H9 (cell line): Measurements from ENCODE around the gene MOB3A. TPM values are rescaled to one million over a fixed set of nuclear protein-coding genes. Genes with fewer than 3 reads are reported as not detected.

Experiments
- DNase-seq: peaks from one replicate; pipeline ENCODE4 v3.0.0-alpha.2; 2017
- H2AFZ ChIP-seq: one replicate; pipeline ENCODE4 v1.6.1; 2013; ENCODE audit warnings: mild to moderate bottlenecking, low read length, control low read depth, moderate library complexity
- H2AK5ac ChIP-seq: 2 replicates; pipeline ENCODE4 v1.6.1; 2013; ENCODE audit warnings: low read length, control low read depth, mixed read lengths; ENCODE audit not compliant: insufficient read length
- H2BK120ac ChIP-seq: one replicate; pipeline ENCODE4 v1.6.1; 2013; ENCODE audit warnings: low read depth, mild to moderate bottlenecking, low read length, control low read depth, inconsistent platforms; ENCODE audit not compliant: poor library complexity, severe bottlenecking
- H2BK12ac ChIP-seq: 2 replicates; pipeline ENCODE4 v1.6.1; 2013; ENCODE audit warnings: low read length, control low read depth, mixed read lengths, low read depth; ENCODE audit not compliant: insufficient read length
- H2BK15ac ChIP-seq: 2 replicates; pipeline ENCODE4 v1.6.1; 2013; ENCODE audit warnings: low read depth, low read length, control low read depth
- H2BK20ac ChIP-seq: one replicate; pipeline ENCODE4 v1.6.1; 2013; ENCODE audit warnings: low read depth, mild to moderate bottlenecking, low read length, control low read depth, inconsistent platforms; ENCODE audit not compliant: poor library complexity, severe bottlenecking
- H2BK5ac ChIP-seq: 2 replicates; pipeline ENCODE4 v1.6.1; 2013; ENCODE audit warnings: low read length, control low read depth, mixed read lengths; ENCODE audit not compliant: insufficient read length
- H3K14ac ChIP-seq: 2 replicates; pipeline ENCODE4 v1.6.1; 2013; ENCODE audit warnings: low read length, control low read depth; ENCODE audit not compliant: insufficient read depth
- H3K18ac ChIP-seq: 2 replicates; pipeline ENCODE4 v1.6.1; 2013; ENCODE audit warnings: low read depth, mild to moderate bottlenecking, mixed read lengths, low read length, control low read depth; ENCODE audit not compliant: insufficient read length
- H3K23ac ChIP-seq: 2 replicates; pipeline ENCODE4 v1.6.1; 2013; ENCODE audit warnings: low read length, control low read depth, mixed read lengths, low read depth; ENCODE audit not compliant: insufficient read length
- H3K23me2 ChIP-seq: 2 replicates; pipeline ENCODE4 v1.6.1; 2013; ENCODE audit warnings: low read depth, mild to moderate bottlenecking, mixed read lengths, low read length, control low read depth; ENCODE audit not compliant: insufficient read length, poor library complexity, severe bottlenecking
- H3K27ac ChIP-seq: 2 replicates; pipeline ENCODE4 v1.5.1; 2013; ENCODE audit warnings: low read length, control low read depth, mixed read lengths, low read depth; ENCODE audit not compliant: insufficient read length
- H3K27me3 ChIP-seq: 2 replicates; pipeline ENCODE4 v1.6.1; 2013; ENCODE audit warnings: low read length, control low read depth, inconsistent platforms; ENCODE audit not compliant: insufficient read depth
- H3K4ac ChIP-seq: 2 replicates; pipeline ENCODE4 v1.6.1; 2013; ENCODE audit warnings: low read depth, mild to moderate bottlenecking, control low read depth, inconsistent platforms, low read length, moderate library complexity
- H3K4me1 ChIP-seq: 2 replicates; pipeline ENCODE4 v1.6.1; 2013; ENCODE audit warnings: low read length, control low read depth, inconsistent platforms; ENCODE audit not compliant: insufficient read depth
- H3K4me2 ChIP-seq: 2 replicates; pipeline ENCODE4 v1.6.1; 2013; ENCODE audit warnings: low read length, control low read depth, mixed read lengths; ENCODE audit not compliant: insufficient read length, insufficient read depth
- H3K56ac ChIP-seq: 2 replicates; pipeline ENCODE4 v1.6.1; 2013; ENCODE audit warnings: low read depth, mild to moderate bottlenecking, mixed read lengths, low read length, control low read depth; ENCODE audit not compliant: insufficient read length
- H3K79me1 ChIP-seq: 2 replicates; pipeline ENCODE4 v1.6.1; 2013; ENCODE audit warnings: low read depth, mild to moderate bottlenecking, moderate library complexity, low read length, control low read depth, inconsistent platforms; ENCODE audit not compliant: insufficient read depth, poor library complexity, severe bottlenecking
- H3K79me2 ChIP-seq: 2 replicates; pipeline ENCODE4 v1.6.1; 2013; ENCODE audit warnings: low read length, control low read depth, inconsistent platforms; ENCODE audit not compliant: insufficient read depth
- H3K9ac ChIP-seq: 2 replicates; pipeline ENCODE4 v1.6.1; 2013; ENCODE audit warnings: low read length, control low read depth, mixed read lengths; ENCODE audit not compliant: insufficient read length; ENCODE audit errors: extremely low read depth
- H3K9me3 ChIP-seq: one replicate; pipeline ENCODE4 v1.6.1; 2013; ENCODE audit warnings: low read depth, low read length, inconsistent platforms; ENCODE audit not compliant: control insufficient read depth
- H3T11ph ChIP-seq: one replicate; pipeline ENCODE4 v1.6.1; 2013; ENCODE audit warnings: mild to moderate bottlenecking, low read length, control low read depth, inconsistent platforms
- H4K20me1 ChIP-seq: one replicate; pipeline ENCODE4 v1.6.1; 2013; ENCODE audit not compliant: control insufficient read depth, insufficient read length, insufficient read depth
- H4K5ac ChIP-seq: 2 replicates; pipeline ENCODE4 v1.6.1; 2013; ENCODE audit warnings: low read depth, mild to moderate bottlenecking, mixed read lengths, low read length, control low read depth; ENCODE audit not compliant: insufficient read length
- H4K8ac ChIP-seq: replicated peaks from 2 replicates; pipeline ENCODE4 v1.6.1; 2013; ENCODE audit warnings: low read length, control low read depth, mixed read lengths, low read depth; ENCODE audit not compliant: insufficient read length
- H4K91ac ChIP-seq: 2 replicates; pipeline ENCODE4 v1.6.1; 2013; ENCODE audit warnings: low read depth, mild to moderate bottlenecking, moderate library complexity, mixed read lengths, low read length, control low read depth; ENCODE audit not compliant: insufficient read length
- H3K27ac Mint-ChIP-seq, 3 experiments: 2 replicates in 2 of 3; 3 replicates in 1 of 3; pipeline ENCODE4 v1.8.0; 2020 to 2021; ENCODE audit warnings: mixed read lengths in 3 of 3, mild to moderate bottlenecking in 1 of 3, moderate library complexity in 1 of 3
- H3K27me3 Mint-ChIP-seq: 2 replicates; pipeline ENCODE4 v1.8.0; 2021; ENCODE audit warnings: low read depth, mild to moderate bottlenecking, moderate library complexity, mixed read lengths
- H3K36me3 Mint-ChIP-seq, 3 experiments: 2 replicates in 2 of 3; 3 replicates in 1 of 3; pipeline ENCODE4 v1.8.0; 2020 to 2021; ENCODE audit warnings: low read depth in 3 of 3, mixed read lengths in 3 of 3; ENCODE audit not compliant: insufficient read depth in 1 of 3
- H3K4me1 Mint-ChIP-seq, 2 experiments: 2 replicates each; pipeline ENCODE4 v1.8.0; 2020; ENCODE audit warnings: mixed read lengths in 2 of 2
- H3K4me3 Mint-ChIP-seq, 2 experiments: 2 replicates in 1 of 2; 3 replicates in 1 of 2; pipeline ENCODE4 v1.8.0; 2020 to 2021; ENCODE audit warnings: mild to moderate bottlenecking in 2 of 2, mixed read lengths in 2 of 2, moderate library complexity in 1 of 2
- H3K9me3 Mint-ChIP-seq, 2 experiments: 2 replicates in 1 of 2; 3 replicates in 1 of 2; pipeline ENCODE4 v1.8.0; 2020; ENCODE audit warnings: mild to moderate bottlenecking in 2 of 2, mixed read lengths in 2 of 2, moderate library complexity in 1 of 2
- CTCF ChIP-seq: fragments of 200-600 bp; sonication (generic); conservative IDR thresholded peaks from 3 replicates; pipeline ENCODE4 v1.8.0; 2021; ENCODE audit warnings: antibody characterized with exemption, mild to moderate bottlenecking
- WGBS: extraction: QIAGEN DNeasy Blood & Tissue Kit; methylation state at CpG from one replicate; pipeline ENCODE4 v1.1.7; 2013; ENCODE audit warnings: missing lambda C conversion rate, low lambda C conversion rate, mixed read lengths; ENCODE audit not compliant: insufficient read length; ENCODE audit errors: extremely low coverage; 5-methylcytosine and 5-hydroxymethylcytosine counted together
- total RNA-seq: library from RNA; stranded (reverse); gene quantifications from 2 replicates; pipeline ENCODE4 v1.2.1, GENCODE V29; 2021

MOB3A gene
- total RNA-seq, 1 experiment from 2014 or later: 11.5 TPM

GRCh38 chr19:2077398-2077797 is 18.7 kb downstream of the MOB3A start:
- Histone ChIP-seq H3K18ac (no peak overlapping the region), H2AK5ac (no peak overlapping the region), H4K20me1 (no peaks in the 10 kb centered on the region), H4K8ac (no peak overlapping the region), H3K9me3 (no peaks in the 10 kb centered on the region), H4K5ac (no peak overlapping the region), H2BK5ac (no peak overlapping the region), H2BK20ac (no peak overlapping the region), H3K79me2 (no peaks in the 10 kb centered on the region), H3K27ac (no peak overlapping the region), H2BK15ac (no peak overlapping the region), H3K56ac (no peak overlapping the region), H3K23ac (no peak overlapping the region), H3K27me3 (no peaks in the 10 kb centered on the region), H2BK12ac (no peak overlapping the region), H3K4ac (no peak overlapping the region), H3K4me2 (no peak overlapping the region), H3K14ac (no peak overlapping the region), H3K79me1 (no peaks in the 10 kb centered on the region), H4K91ac (no peak overlapping the region), H2AFZ (no peak overlapping the region), H3T11ph (no peak overlapping the region), H3K23me2 (no peaks in the 10 kb centered on the region), H3K9ac (no peak overlapping the region), H2BK120ac (no peak overlapping the region), H3K4me1 (no peaks in the 10 kb centered on the region)
- Mint-ChIP-seq H3K27ac (no peak overlapping the region), H3K4me3 (no peak overlapping the region), H3K36me3 (peaks cover 3 to 19% (median 13%) of the 10 kb centered on the region in 3 experiments), H3K27me3 (no peaks in the 10 kb centered on the region), H3K9me3 (no peaks in the 10 kb centered on the region), H3K4me1 (no peaks in the 10 kb centered on the region)
- no peak for DNase-seq
- WGBS: no CpG with 5 or more reads among the region's 7 CpGs
- TF ChIP-seq CTCF: no peak
